NCI-H2227 (cell line): ENCODE measurements around the gene SUN1.
"Not testable (repeated sequence)": the region's sequence is repeated elsewhere in the genome, so short reads cannot be mapped to it uniquely, and the experiment has no call there.

Experiments used
- DNase-seq: peaks from one replicate; lab custom pipeline; 2025; ENCODE audit not compliant: unreplicated experiment; lab: John Stamatoyannopoulos, UW

Gene SUN1, protein sequence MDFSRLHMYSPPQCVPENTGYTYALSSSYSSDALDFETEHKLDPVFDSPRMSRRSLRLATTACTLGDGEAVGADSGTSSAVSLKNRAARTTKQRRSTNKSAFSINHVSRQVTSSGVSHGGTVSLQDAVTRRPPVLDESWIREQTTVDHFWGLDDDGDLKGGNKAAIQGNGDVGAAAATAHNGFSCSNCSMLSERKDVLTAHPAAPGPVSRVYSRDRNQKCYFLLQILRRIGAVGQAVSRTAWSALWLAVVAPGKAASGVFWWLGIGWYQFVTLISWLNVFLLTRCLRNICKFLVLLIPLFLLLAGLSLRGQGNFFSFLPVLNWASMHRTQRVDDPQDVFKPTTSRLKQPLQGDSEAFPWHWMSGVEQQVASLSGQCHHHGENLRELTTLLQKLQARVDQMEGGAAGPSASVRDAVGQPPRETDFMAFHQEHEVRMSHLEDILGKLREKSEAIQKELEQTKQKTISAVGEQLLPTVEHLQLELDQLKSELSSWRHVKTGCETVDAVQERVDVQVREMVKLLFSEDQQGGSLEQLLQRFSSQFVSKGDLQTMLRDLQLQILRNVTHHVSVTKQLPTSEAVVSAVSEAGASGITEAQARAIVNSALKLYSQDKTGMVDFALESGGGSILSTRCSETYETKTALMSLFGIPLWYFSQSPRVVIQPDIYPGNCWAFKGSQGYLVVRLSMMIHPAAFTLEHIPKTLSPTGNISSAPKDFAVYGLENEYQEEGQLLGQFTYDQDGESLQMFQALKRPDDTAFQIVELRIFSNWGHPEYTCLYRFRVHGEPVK

DNA sequence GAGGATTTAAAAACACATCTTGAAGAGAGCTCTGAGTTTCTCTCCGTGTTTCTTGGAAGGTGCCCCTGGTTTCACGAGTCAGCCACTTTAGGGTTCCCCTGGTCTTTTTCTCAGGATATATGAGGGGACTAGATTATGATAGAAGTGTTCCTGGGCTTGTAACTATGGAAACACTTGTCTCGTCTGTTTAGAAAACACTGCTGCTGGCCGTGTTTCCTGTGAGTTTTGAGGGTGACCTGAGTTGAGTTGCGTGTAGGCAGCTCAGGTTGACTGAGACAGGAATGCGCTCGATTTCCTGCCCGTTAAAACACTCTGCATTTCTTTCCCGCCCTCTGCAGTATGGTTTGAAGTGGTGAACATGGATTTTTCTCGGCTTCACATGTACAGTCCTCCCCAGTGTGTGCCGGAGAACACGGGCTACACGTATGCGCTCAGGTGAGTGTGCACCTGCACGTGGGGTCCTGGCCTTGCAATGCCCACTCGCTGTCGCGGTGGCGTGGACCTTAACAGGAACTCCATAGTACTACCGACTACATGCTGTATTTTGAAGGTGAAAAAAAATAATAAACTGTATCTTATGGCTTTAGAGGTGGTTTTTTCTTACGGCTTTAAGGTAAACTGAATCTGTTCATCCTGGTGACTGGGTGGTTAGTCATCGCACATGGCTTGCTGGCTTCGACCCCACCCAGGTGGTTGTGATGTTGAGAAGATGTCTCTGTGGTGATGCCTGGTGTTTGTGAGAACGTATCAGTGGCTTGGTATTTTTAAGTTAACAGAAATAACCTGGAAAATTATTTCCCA is at the start of gene SUN1:
Gene SUN1, plus strand, starts transcription at position 310 of the 801 bp plus-strand sequence. Its CDS starts 49 bp downstream, at position 359.
- DNase-seq: no peak

DNA sequence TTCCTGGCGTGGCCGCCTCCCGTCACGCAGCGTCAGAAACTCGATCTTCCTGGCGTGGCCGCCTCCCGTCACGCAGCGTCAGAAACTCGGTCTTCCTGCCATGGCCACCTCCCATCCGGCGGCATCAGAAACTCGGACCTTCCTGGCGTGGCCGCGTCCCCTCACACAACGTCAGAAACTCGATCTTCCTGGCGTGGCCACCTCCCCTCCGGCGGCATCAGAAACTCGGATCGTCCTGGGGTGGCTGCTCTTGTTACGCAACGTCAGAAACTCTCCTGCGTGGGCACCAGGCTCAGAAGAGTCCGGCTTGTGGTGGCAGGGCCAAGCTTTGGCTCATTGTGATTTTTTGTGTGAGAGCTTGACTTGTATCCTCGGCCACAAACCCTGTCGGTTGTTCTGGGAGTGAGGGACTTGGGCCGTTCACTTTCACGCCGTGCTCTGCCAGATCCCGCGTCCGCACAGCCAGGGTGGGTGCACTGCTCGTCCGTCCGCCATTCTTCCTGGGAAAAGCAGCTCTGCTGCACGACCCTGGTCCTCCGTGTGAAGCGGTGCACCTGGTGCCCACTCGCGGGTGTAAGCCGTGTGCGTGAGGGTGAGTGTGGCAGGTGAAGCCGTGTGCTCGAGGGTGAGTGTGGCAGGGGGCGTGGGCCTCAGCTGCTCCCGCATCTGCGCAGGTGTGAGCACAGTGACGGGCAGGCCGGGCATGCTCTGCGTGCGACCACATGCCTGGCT is 49.4 kb upstream of the SUN1 start:
- DNase-seq: no peak

DNA sequence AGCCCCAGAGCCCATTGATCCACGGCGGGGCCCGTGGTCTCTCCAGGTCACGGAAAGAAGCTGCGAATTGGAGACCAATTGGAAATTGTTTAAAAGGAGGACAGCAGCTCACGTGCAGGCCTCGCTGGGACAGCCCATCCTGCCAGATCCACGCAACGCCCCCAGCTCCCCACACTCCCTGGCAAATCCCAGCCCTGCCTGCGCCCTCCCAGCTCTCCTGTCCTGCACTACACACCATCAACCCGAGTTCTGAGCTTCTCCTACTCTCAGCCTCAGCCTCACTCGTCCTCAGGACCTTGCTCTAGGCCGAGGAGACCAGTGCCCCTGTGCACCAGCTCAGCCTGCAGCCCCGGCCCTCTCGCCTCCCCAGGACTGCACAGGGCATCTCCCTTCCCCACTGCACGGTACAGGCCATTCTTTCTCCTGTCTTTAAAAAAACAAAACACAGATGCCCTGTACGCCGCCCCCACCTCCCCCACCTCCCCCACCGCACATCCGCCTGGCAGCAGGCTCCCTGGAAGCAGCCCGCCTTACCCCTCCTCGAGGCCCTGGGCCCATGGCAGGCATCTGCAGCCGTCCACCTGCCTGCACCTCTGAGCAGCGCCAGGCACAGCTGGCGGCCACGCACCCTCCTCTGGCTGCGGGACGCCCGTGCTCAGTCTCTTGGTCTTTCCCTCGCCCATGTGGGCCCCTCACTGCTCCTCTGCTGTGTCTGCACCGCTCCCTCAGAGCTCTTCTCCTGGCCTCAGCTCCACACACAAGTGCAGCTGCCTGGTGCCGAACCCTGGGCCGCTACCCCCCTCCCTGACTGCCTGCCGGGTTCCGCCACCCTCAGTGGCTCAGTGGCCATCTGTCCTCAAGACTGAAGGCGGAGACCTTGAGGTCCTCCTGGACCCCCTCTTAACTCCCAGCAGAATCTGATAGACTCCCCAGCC is 48.5 kb upstream of the SUN1 start:
- DNase-seq: no peak

DNA sequence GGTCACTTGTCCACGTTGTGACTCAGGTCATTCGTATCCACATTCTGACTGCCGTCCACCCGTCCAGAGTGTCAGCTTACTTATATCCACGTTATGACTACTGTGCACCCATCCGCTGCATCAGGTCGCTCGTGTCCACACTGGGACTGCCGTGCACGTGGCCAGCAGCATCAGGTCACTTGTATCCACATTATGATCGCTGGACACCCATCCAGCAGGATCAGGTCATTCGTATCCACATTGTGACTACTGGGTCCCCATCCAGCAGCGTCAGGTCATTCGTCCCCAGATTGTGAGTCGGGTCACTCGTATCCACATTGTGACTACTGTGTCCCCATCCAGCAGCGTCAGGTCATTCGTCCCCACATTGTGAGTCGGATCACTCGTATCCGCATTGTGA is 47.3 kb upstream of the SUN1 start:
- no peak for DNase-seq

DNA sequence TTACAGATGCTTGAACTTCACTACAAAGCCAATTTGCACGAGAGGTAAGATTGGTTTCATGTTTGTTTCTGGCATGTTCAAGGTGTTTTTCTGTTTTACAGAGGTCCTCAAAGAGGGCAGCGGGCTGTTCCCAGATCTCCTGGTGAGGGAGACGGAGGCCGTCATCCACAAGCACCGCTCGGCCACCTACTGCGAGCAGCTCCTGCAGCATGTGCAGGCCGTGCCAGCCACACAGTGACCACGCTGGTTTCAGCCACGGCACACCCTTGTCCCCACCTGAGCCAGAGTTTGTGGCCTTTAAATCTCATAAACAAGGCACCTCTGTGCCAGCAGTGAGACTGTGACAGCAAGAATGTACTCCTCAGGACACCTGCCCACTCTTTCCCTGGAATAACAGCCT is 46.9 kb upstream of the SUN1 start:
- DNase-seq: no peak

DNA sequence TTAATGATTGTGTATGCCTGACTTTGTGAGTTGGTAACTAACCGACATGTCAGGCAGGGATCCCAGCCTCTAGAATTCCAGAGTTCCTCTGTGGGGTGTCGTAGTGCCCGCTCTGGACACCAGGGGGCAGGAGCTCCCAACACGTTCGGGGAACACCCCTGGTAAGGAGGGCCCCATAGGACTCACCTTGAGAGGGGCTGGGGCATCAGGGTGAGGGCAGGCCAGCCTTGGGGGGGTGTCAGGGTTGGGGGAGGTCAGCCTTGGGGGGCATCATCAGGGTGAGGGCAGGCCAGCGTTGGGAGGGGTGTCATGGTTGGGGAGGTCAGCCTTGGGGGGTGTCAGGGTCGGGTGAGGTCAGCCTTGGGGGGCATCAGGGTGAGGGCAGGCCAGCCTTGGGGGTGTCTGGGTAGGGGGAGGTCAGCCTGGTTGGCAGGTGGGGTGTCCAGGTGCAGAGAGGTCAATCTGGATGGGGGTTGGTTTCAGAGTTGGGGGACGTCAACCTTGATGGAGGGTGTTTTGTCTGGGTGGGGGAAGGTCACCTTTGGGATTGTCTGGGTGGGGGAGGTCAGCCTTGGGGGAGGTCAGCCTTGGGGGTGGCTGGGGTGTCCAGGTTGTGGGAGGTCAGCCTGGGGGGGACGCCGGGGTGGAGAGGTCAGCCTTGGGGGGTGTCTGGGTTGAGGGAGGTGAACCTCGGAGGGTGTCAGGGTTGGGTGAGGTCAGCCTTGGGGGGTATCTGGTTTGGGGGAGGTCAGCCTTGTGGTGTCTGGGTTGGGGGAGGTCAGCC is 45.6 kb upstream of the SUN1 start:
- DNase-seq: peak; percentile 21

DNA sequence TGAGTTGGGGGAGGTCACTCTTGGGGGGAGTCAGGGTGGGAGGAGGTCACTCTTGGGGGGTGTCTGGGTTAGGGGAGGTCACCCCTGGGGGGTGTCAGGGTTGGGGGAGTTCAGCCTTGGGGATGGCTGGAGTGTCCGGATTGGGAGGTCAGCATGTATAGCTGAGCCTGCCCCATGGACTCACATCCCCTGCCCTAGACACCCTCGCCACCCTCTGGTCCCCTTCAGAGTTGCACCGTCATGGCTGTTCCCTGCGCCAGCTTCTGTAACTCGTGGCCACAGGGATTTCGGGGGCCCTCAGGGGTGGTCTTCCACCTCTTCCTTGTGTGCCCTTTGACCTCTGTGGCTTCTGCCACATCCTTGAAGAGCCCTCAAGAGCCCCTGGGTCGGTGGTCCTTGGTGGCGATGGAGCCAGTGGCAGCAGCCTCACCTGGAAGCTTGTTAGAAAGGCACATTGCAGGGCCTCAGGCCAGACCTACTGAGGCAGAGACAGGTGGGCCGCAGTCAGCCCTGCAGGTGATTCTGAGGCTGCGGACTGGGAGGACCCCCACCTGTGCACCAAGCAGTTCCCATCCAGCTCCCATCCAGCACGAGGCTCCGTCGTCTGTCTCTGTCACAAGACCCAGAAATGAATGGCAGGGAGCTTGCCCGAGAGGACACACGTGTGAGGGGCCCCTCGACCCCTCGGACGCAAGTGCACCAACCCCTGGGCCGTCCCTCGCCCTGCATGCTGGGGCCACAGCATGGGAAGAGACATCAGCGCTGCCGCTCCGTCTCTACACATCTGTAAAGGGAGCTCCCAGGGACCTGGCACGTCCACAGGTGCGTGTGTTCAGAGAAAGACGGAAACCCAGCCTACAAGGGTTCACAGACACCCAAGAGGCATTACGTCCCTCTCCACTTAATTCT is 44.7 kb upstream of the SUN1 start:
- DNase-seq: no peak

DNA sequence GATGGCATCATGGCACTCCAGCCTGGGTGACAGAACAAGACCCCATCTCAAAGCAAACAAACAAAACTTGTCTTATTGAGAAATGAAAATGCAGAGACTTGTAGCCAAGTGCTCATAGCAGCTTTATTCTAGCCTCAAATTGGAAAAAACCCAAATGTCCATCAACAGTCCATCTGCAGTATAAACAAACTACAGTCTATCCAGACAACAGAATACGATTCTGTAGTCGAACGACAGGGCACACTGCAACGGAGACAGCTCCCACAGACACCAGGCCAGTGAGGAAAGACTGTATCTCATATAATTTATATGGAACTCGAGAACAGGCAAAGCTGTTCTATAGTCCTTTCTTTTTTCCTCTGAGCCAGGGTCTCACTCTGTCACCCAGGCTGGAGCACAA is 40.8 kb upstream of the SUN1 start:
- DNase-seq: no peak

DNA sequence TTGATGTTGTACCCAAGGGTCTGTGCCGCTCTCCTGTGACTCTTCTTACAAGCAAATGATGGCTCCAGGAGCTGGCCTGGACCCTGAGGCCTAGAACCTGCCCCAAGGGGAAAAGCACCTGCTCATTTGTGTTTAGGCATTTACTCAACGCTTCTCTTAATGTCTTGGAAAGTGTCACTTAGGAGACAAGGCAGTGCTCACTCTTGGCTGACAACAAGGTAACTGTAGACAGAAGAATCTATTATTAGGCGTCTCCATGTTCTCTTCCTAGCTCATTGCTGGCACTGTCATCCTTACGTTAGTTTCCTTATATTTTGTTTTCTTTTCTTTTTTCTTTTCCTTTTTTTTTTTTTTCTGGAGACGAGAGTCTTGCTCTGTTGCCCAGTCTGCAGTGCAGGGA is 38.1 kb upstream of the SUN1 start:
- DNase-seq: no peak

DNA sequence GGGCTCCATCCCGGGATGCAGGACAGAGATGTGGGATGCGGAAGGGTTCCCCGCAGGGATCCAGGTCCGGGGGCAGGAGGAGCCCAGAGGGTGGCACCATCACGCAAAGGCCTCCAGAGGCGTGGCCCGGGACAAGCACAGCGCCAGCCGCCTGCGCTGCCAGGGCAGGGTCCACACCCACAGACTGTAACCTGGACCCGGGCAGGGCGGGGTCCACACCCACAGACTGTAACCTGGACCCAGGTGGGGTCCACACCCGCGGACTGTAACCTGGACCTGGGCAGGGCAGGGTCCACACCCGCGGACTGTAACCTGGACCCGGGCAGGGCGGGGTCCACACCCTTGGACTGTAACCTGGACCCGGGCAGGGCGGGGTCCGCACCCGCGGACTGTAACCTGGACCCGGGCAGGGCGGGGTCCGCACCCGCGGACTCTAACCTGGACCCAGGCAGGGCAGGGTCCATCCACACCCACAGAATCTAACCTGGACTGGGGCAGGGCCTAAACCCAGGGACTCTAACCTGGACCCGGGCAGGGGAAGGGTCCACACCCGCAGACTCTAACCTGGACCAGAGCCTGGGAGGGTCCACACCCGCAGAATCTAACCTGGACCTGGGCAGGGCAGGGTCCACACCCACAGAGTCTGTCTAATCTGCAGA is 37.5 kb upstream of the SUN1 start:
- DNase-seq: no peak

DNA sequence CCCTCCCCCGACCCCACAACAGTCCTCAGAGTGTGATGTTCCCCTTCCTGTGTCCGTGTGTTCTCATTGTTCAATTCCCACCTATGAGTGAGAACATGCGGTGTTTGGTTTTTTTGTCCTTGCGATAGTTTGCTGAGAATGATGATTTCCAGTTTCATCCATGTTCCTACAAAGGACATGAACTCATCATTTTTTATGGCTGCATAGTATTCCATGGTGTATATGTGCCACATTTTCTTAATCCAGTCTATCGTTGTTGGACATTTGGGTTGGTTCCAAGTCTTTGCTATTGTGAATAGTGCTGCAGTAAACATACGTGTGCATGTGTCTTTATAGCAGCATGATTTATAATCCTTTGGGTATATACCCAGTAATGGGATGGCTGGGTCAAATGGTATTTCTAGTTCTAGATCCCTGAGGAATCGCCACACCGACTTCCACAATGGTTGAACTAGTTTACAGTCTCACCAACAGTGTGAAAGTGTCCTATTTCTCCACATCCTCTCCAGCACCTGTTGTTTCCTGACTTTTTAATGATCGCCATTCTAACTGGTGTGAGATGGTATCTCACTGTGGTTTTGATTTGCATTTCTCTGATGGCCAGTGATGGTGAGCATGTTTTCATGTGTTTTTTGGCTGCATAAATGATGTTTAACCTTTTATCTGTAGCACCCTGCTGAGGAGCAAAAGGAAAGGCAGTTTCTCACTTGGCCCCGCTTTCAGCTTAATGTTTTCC is 35.7 kb upstream of the SUN1 start:
- DNase-seq: not testable (repeated sequence)

DNA sequence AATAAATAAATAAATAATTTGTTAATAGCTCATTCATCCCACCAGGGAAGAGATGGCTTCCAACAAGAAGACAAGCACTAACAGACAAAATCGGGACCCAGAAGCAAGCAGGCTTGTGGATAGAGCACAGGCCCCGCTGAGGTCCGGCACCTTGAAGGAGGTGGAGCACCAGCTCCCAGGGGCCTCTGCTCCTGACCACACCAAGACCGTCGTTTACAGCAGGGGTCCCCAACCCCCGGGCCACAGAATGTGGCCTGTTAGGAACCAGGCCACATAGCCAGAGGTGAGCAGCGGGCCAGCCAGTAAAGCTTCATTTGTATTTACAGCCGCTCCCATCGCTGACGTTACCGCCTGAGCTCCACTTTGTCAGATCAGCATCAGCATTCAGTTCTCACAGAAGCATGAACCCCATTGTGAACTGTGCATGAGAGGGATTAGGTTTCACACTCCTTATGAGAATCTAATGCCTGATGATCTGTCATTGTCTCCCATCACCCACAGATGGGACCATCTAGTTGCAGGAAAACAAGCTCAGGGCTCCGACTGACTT is 33.3 kb upstream of the SUN1 start:
- DNase-seq: no peak

DNA sequence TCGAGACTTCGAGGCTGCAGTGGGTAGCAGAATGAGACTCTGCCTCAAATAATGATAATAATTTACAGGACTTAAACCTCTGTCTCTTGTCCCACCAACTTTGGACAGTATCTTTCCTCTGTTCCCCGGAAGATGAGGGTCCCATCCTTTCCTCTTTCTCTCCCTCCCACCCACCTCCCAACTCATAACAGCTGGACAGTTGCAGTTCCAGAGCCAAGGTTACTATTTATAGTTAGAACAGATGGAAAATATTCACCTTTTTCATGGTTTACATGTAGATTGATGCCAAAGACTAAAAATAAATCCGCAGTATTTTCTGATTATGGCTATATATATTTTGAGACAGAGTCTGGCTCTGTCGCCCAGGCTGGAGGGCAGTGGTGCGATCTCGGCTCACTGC is 31.6 kb upstream of the SUN1 start:
- no peak for DNase-seq

DNA sequence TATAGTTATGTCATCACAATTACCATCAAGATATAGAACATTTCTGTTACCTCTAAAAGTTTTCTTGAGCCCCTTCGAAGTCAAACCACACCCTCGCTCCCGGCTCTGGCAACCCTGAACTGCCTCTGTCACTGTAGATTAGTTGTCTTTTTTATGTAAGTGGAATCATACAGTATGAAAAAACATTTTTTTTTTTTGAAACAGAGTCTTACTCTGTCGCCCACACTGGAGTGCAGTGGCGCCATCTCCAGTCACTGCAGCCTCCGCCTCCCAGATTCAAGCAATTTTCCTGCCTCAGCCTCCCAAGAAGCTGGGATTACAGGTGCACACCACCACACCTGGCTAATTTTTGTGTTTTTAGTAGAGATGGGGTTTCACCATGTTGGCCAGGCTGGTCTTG is 30.9 kb upstream of the SUN1 start:
- DNase-seq: not testable (repeated sequence)

DNA sequence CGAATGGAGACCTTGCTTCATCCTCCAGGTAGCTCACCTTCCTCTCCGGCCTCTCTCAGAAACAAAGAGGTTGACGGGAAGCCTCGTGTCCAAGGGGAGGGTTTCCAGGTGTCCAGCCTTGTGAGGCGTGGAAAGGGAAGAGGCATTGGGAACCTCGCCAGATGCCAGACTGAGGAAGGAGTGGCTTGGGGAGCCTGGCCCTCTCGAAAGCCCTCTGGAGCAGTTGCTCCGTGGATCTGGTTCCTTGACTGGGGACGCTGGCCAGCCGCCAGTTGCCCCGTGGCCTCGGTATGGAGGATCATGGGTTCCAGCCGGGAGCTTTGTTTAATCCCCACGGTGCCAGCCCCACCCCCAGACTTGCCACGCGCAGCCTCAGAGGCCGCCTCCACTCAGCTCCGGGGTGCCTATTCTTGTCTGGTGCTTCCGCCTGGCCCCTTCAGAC is 30.3 kb upstream of the SUN1 start:
- DNase-seq: no peak

DNA sequence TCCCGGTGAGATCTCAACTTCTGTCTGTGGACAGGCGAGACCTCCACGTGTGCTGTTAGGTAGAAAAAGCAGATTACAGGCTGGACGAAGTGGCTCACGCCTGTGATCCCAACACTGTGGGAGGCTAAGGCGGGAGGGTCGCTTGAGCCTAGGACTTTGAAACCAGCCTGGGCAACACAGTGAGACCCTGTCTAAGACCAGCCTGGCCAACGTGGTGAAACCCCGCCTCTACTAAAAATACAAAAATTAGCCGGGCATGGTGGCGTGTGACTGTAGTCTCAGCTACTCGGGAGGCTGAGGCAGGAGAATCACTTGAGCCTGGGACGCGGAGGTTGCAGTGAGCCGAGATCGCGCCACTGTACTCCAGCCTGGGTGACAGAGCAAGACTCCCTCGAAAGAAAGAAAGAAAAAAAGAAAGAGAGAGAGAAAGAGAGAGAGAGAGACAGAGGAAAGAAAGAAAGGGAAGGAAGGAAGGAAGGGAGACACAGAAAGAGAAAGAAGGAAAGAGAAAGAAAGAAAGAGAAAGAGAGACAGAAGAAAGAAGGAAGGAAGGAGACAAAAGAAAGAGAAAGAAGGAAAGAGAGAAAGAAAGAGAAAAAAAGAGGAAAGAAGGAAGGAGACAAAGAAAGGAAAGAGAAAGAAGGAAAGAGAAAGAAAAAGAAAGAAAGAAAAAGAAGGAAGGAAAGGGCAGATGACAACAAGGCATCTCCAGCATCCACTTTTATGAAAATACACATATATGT is 29.6 kb upstream of the SUN1 start:
- no peak for DNase-seq
